HepG2 (cell line): ENCODE results near the gene EZH1. TPM values are rescaled to one million over a fixed set of nuclear protein-coding genes. Genes with fewer than 3 reads are reported as not detected.

ENCODE experiments used
- ATF6 ChIP-seq: sonication (generic); formaldehyde crosslinking; conservative IDR thresholded peaks from 2 replicates; pipeline ENCODE4 v1.4.0; 2020; ENCODE audit warnings: missing genetic modification reagents
- BCLAF1 ChIP-seq: fragments of 450-650 bp; IDR thresholded peaks from 2 replicates; pipeline ENCODE4 v1.6.1; 2017; ENCODE audit warnings: mild to moderate bottlenecking
- FOXK1 ChIP-seq: sonication (generic); formaldehyde crosslinking; IDR thresholded peaks from 2 replicates; pipeline ENCODE4 v1.4.0; 2020; ENCODE audit warnings: low read depth, missing genetic modification reagents, borderline replicate concordance
- FOXO4 ChIP-seq: sonication (generic); formaldehyde crosslinking; conservative IDR thresholded peaks from 2 replicates; pipeline ENCODE4 v1.8.1; 2023; ENCODE audit warnings: missing genetic modification reagents
- FOXP1 ChIP-seq, 2 experiments: fragments of 450-650 bp in 1 of 2; IDR thresholded peaks; 2 replicates each; pipeline ENCODE4 v1.6.1; 2017 to 2018; ENCODE audit warnings: antibody characterized with exemption in 1 of 2
- MAX ChIP-seq: IDR thresholded peaks from 2 replicates; pipeline ENCODE4 v1.6.1; 2012; ENCODE audit warnings: inconsistent platforms
- MED13 ChIP-seq: sonication (generic); formaldehyde crosslinking; IDR thresholded peaks from 2 replicates; pipeline ENCODE4 v1.5.0; 2020; ENCODE audit warnings: missing genetic modification reagents
- MEF2D ChIP-seq: sonication (generic); formaldehyde crosslinking; IDR thresholded peaks from 2 replicates; pipeline ENCODE4 v1.5.1; 2020; ENCODE audit warnings: mild to moderate bottlenecking, missing genetic modification reagents
- PHF8 ChIP-seq: sonication (generic); formaldehyde crosslinking; IDR thresholded peaks from 2 replicates; pipeline ENCODE4 v1.5.0; 2020; ENCODE audit warnings: missing genetic modification reagents
- SP4 ChIP-seq: sonication (generic); formaldehyde crosslinking; IDR thresholded peaks from 2 replicates; pipeline ENCODE4 v1.8.1; 2023; ENCODE audit warnings: mild to moderate bottlenecking, missing genetic modification reagents
- SRF ChIP-seq: IDR thresholded peaks from 2 replicates; pipeline ENCODE4 v1.6.1; 2011; ENCODE audit warnings: mild to moderate bottlenecking, low read depth, low read length, moderate library complexity
- TFAP4 ChIP-seq: sonication (generic); IDR thresholded peaks from 2 replicates; pipeline ENCODE4 v1.6.1; 2016; ENCODE audit warnings: low read depth, borderline replicate concordance
- ZFP1 ChIP-seq: IDR thresholded peaks from 2 replicates; pipeline ENCODE4 v1.6.1; 2016
- ZNF451 ChIP-seq: sonication (generic); formaldehyde crosslinking; IDR thresholded peaks from 2 replicates; pipeline ENCODE4 v1.5.0; 2020; ENCODE audit warnings: mild to moderate bottlenecking, missing genetic modification reagents
- ZNF589 ChIP-seq: sonication (generic); formaldehyde crosslinking; conservative IDR thresholded peaks from 2 replicates; pipeline ENCODE4 v1.8.0; 2022; ENCODE audit warnings: mild to moderate bottlenecking, moderate library complexity, missing genetic modification reagents
- ZNF629 ChIP-seq: sonication (generic); formaldehyde crosslinking; conservative IDR thresholded peaks from 2 replicates; pipeline ENCODE4 v1.5.0; 2020; ENCODE audit warnings: missing genetic modification reagents
- ZNF713 ChIP-seq: sonication (generic); formaldehyde crosslinking; IDR thresholded peaks from 2 replicates; pipeline ENCODE4 v1.4.0; 2020; ENCODE audit warnings: mild to moderate bottlenecking, missing genetic modification reagents
- ZNF768 ChIP-seq: sonication (generic); formaldehyde crosslinking; IDR thresholded peaks from 2 replicates; pipeline ENCODE4 v1.4.0; 2020; ENCODE audit warnings: missing genetic modification reagents
- ZNF776 ChIP-seq: sonication (generic); formaldehyde crosslinking; IDR thresholded peaks from 2 replicates; pipeline ENCODE4 v1.4.0; 2020; ENCODE audit warnings: mild to moderate bottlenecking, missing genetic modification reagents
- polyA plus RNA-seq, 8 experiments: library from polyadenylated mRNA; depleted of rRNA in 3 of 8; stranded (reverse) in 7 of 8; unstranded in 1 of 8; fragments of >200 nt; fragmentation: Illumina TruSeq in 4 of 8; extraction: Trizol in 4 of 8; gene quantifications; 2 replicates each; pipeline versions ENCODE4 v1.2.1 to v1.2.3, GENCODE V29; 2011 to 2016; ENCODE audit warnings: low read depth in 4 of 8, missing spikeins in 1 of 8, mixed read lengths in 1 of 8; ENCODE audit not compliant: insufficient read depth in 1 of 8
- total RNA-seq, 5 experiments: library from RNA; depleted of rRNA; stranded (reverse); fragments of >200 nt; fragmentation: Illumina TruSeq; extraction: Trizol; gene quantifications; 2 replicates each; pipeline ENCODE4 v1.2.3, GENCODE V29; 2016; ENCODE audit warnings: low read depth in 1 of 5
- TF ChIP-seq, protein P1 (sequence below): sonication (generic); formaldehyde crosslinking; IDR thresholded peaks from 2 replicates; pipeline ENCODE4 v1.5.0; 2020; ENCODE audit warnings: mild to moderate bottlenecking, low read depth, missing genetic modification reagents, borderline replicate concordance
- TF ChIP-seq, protein P2 (sequence below): sonication (generic); formaldehyde crosslinking; IDR thresholded peaks from 2 replicates; pipeline ENCODE4 v1.4.0; 2020; ENCODE audit warnings: missing genetic modification reagents

Gene EZH1
- total and polyA plus RNA-seq, 2 of the 13 experiments (the other 11 are each of a cell fraction or from before 2014, with no cell fraction given), result 11.6 to 24.0 TPM

DNA sequence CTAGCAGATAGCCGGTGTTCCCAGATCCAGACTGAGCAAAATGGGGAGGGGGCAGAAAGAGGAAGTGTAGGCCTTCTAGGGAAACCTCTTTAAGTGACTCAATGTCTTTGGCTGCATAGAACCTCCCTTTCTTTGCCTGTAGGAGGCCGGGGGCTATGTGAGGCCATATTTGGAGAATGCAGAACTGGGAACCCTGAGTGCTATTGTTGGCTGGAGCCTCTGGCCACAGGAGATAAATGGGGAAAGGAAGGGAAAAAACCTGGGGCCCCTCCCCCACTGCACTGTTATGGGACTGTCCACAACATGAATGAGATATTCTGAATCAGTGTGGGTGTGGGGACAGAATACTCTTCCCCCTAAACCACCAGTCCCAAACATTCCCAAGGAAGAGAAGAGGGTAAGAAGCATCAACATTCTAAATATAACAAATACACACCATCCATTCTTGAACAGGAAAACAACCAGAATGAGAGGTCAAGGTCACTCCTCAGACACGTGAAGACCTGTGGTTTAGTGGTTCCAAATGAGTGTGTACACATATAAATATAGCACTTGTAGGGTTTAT is 30.8 kb upstream of the EZH1 start (continued):
- TF ChIP-seq BCLAF1 (no peak), ZNF713 (CRISPR knock-in tag) (no peak), SP4 (no peak), TFAP4 (no peak), PHF8 (CRISPR knock-in tag) (no peak), ATF6 (CRISPR knock-in tag) (no peak), ZNF629 (no peak), SRF (peak; percentile 72), FOXO4 (no peak), ZNF451 (no peak), ZFP1 (CRISPR knock-in tag) (no peak), FOXP1 (IDR thresholded peaks at IDR 0.05) (no peak), FOXP1 (CRISPR knock-in tag; IDR thresholded peaks at IDR 0.05) (peak; percentile 63; the same call in 1 of the 2 replicates), MEF2D (CRISPR knock-in tag) (peak; percentile 62; the same call in 1 of the 2 replicates), MAX (0 out of 2 replicates have a peak, but pooled peaks have one; percentile 14), ZNF768 (CRISPR knock-in tag) (no peak), FOXK1 (CRISPR knock-in tag) (peak; percentile 52; the same call in 1 of the 2 replicates), ZNF589 (no peak), ZNF776 (CRISPR knock-in tag) (no peak), MED13 (CRISPR knock-in tag) (no peak)
- TF ChIP-seq, protein P1, sequence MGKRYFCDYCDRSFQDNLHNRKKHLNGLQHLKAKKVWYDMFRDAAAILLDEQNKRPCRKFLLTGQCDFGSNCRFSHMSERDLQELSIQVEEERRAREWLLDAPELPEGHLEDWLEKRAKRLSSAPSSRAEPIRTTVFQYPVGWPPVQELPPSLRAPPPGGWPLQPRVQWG (CRISPR knock-in tag), result no peak
- TF ChIP-seq, protein P2, sequence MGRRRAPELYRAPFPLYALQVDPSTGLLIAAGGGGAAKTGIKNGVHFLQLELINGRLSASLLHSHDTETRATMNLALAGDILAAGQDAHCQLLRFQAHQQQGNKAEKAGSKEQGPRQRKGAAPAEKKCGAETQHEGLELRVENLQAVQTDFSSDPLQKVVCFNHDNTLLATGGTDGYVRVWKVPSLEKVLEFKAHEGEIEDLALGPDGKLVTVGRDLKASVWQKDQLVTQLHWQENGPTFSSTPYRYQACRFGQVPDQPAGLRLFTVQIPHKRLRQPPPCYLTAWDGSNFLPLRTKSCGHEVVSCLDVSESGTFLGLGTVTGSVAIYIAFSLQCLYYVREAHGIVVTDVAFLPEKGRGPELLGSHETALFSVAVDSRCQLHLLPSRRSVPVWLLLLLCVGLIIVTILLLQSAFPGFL (CRISPR knock-in tag), result no peak
